22Rv1 (cell line): ENCODE results near the gene EHMT2.

Experiments
- CTCF ChIP-seq: fragments of 450-650 bp; IDR thresholded peaks from 2 replicates; pipeline ENCODE4 v1.5.1; 2017; ENCODE audit warnings: mild to moderate bottlenecking
- ZFX ChIP-seq: fragments of 450-650 bp; IDR thresholded peaks from 2 replicates; pipeline ENCODE4 v1.6.1; 2017; ENCODE audit warnings: antibody characterized with exemption, borderline replicate concordance

GRCh38 chr6:31887173-31888007 is 10.1 kb downstream of the EHMT2 start:
- no peak for TF ChIP-seq CTCF
- TF ChIP-seq ZFX, result no peak
